NB4 (cell line): ENCODE data around the gene ABCA6.

Source experiments
- DNase-seq: peaks from one replicate; pipeline ENCODE4 v3.0.0; 2010; ENCODE audit warnings: low read depth
- H3K4me3 ChIP-seq: one replicate; pipeline ENCODE4 v1.5.1; 2011; ENCODE audit warnings: mild to moderate bottlenecking, low read depth, low read length, moderate library complexity
- MAX ChIP-seq: IDR thresholded peaks from 2 replicates; pipeline ENCODE4 v1.6.1; 2011; ENCODE audit warnings: low read depth, low read length
- MYC ChIP-seq: IDR thresholded peaks from 2 replicates; pipeline ENCODE4 v1.6.1; 2011; ENCODE audit warnings: low read depth, low read length
- POLR2A ChIP-seq: IDR thresholded peaks from 2 replicates; pipeline ENCODE4 v1.6.1; 2011; ENCODE audit warnings: mild to moderate bottlenecking; ENCODE audit not compliant: insufficient read length; ENCODE audit errors: extremely low read depth
- TF ChIP-seq, protein P1 (sequence below): IDR thresholded peaks from one replicate; pipeline ENCODE4 v1.5.1; 2012; ENCODE audit warnings: low read depth, low read length

The ABCA6 gene

GRCh38 chr17:69122065-69122464 lies 19.6 kb downstream of the ABCA6 start:
- no peak overlapping the region for H3K4me3 ChIP-seq
- TF ChIP-seq MAX (no peak), MYC (no peak), POLR2A (no peak)
- TF ChIP-seq, protein P1, sequence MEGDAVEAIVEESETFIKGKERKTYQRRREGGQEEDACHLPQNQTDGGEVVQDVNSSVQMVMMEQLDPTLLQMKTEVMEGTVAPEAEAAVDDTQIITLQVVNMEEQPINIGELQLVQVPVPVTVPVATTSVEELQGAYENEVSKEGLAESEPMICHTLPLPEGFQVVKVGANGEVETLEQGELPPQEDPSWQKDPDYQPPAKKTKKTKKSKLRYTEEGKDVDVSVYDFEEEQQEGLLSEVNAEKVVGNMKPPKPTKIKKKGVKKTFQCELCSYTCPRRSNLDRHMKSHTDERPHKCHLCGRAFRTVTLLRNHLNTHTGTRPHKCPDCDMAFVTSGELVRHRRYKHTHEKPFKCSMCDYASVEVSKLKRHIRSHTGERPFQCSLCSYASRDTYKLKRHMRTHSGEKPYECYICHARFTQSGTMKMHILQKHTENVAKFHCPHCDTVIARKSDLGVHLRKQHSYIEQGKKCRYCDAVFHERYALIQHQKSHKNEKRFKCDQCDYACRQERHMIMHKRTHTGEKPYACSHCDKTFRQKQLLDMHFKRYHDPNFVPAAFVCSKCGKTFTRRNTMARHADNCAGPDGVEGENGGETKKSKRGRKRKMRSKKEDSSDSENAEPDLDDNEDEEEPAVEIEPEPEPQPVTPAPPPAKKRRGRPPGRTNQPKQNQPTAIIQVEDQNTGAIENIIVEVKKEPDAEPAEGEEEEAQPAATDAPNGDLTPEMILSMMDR = no peak
- DNase-seq = no peak

- no peak overlapping the region for H3K4me3 ChIP-seq
- TF ChIP-seq POLR2A (no peak), MAX (no peak), MYC (no peak)
- TF ChIP-seq, protein P1 = no peak
- no peak for DNase-seq
Measured at GRCh38 chr17:69117855-69118784, 23.6 kb downstream of the ABCA6 start.

DNA sequence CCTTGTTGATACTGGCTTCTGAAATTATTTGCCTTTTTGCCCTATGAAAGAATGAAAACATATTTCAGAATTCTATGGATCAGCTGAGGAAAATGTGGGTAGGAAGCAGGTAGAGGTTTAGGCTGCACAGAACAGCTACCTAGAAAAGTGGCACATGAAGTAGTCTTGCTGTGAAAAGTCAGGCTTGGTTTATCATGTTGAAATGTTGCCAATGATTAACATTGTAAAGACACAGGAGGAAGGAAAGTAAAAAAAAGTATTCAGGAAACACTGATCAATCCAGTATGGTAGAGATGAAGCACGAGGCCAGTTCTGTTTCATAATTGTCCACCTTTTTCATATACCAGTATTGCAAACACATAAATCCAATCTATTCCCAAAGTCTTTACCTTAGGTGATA lies 29.9 kb downstream of the ABCA6 start:
- no peak overlapping the region for H3K4me3 ChIP-seq
- DNase-seq = no peak
- TF ChIP-seq MYC (no peak), MAX (no peak)

GRCh38 chr17:69105907-69106730 lies 35.6 kb downstream of the ABCA6 start:
- no peak for DNase-seq
- TF ChIP-seq, protein P1 = no peak
- TF ChIP-seq POLR2A (no peak), MYC (no peak), MAX (no peak)
- H3K4me3 ChIP-seq = no peak overlapping the region

DNA sequence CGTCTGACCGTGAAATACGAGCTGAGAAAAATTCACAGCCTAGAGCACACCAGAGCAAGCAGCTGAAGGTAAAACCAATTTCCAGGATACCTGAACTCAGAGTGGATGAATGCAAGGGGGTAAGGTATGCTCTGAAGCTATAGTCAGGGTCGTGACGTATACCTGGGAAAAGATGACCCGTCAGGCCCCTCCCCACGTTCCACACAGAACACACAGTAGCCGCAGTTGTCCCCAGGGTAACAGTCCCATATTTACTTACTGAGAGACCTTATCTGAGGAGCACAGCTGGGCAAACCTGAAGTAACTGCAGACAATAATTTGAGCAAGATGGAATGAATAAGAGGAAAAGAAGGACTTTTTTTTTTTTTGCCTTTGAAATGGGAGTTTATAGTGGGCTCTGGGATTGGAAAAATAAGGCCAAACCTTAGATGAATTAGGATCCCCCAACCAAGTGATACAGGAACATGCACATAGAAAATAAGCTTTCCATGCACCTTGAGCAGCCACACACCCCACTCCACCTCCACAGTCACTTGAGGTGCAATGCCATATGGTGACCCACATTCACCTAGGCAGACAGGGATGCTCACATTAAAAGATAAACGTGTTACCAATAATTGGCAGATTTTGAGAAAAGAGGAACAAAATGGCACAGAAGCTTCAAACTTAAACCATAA lies 38.0 kb downstream of the ABCA6 start:
- H3K4me3 ChIP-seq = no peak overlapping the region
- DNase-seq = no peak
- TF ChIP-seq MYC = no peak
- TF ChIP-seq, protein P1 = no peak
- no peak for TF ChIP-seq POLR2A
- TF ChIP-seq MAX = no peak
